A549 (cell line): ENCODE data around the gene FAM120A. TPM values are rescaled to one million over a fixed set of nuclear protein-coding genes. Genes with fewer than 3 reads are reported as not detected.

Experiments
- ATAC-seq, 2 experiments: fragments of 200-7000 bp in 1 of 2; fragments of >200 bp in 1 of 2; cut with Nextera tagmentation in 1 of 2; cut with Tn5 transposase in 1 of 2; 3 replicates each; pipeline versions ENCODE4 v1.8.0 to v1.9.1; 2018 to 2020; ENCODE audit warnings: mild to moderate bottlenecking in 1 of 2, moderate library complexity in 1 of 2
- CTCF ChIA-PET: fragments of 300-600 bp; sonication (Branson Sonifier 250); formaldehyde crosslinking; extraction: SDS; loops from one replicate; lab custom pipeline; 2021; ENCODE audit warnings: antibody characterized with exemption, inconsistent platforms; lab: Yijun Ruan, JAX
- POLR2A ChIA-PET: fragments of 350-600 bp; formaldehyde crosslinking; extraction: SDS; loops from one replicate; lab custom pipeline; 2021; ENCODE audit warnings: antibody characterized with exemption, inconsistent platforms; lab: Yijun Ruan, JAX
- DNase-seq, 2 experiments: peaks; one replicate each; pipeline versions ENCODE4 v3.0.0 to v3.0.0-alpha.2; 2011 to 2016; ENCODE audit warnings: low read depth in 1 of 2, low spot score in 1 of 2
- FAIRE-seq: peaks from 2 replicates; lab custom pipeline; 2011; peaks lifted over from hg19 to GRCh38; lab: Jason Lieb, UNC
- H3K27ac ChIP-seq, 2 experiments: fragments of >200 bp; sonication (Bioruptor Twin); formaldehyde crosslinking; 3 replicates each; pipeline ENCODE4 v1.5.1; 2016 to 2017
- H3K4me1 ChIP-seq: fragments of >200 bp; sonication (Bioruptor Twin); formaldehyde crosslinking; 3 replicates; pipeline ENCODE4 v1.6.1; 2016
- H3K4me2 ChIP-seq: fragments of >200 bp; sonication (Bioruptor Twin); formaldehyde crosslinking; 3 replicates; pipeline ENCODE4 v1.6.1; 2016
- H3K4me3 ChIP-seq: fragments of >200 bp; sonication (Bioruptor Twin); formaldehyde crosslinking; 3 replicates; pipeline ENCODE4 v1.5.1; 2016
- H3K9me3 ChIP-seq: fragments of >200 bp; sonication (Bioruptor Twin); formaldehyde crosslinking; 3 replicates; pipeline ENCODE4 v1.6.1; 2016
- FOSL2 ChIP-seq, 2 experiments: fragments of 450-650 bp in 1 of 2; fragments of >200 bp in 1 of 2; sonication (Bioruptor Twin) in 1 of 2; formaldehyde crosslinking; IDR thresholded peaks; 2 replicates each; pipeline versions ENCODE4 v1.5.0 to v1.6.1; 2016 to 2020; ENCODE audit warnings: mild to moderate bottlenecking in 1 of 2, moderate library complexity in 1 of 2
- GATA3 ChIP-seq: IDR thresholded peaks from 2 replicates; pipeline ENCODE4 v1.6.1; 2012; ENCODE audit warnings: borderline replicate concordance
- JUN ChIP-seq, 2 experiments: fragments of >200 bp; sonication (Bioruptor Twin); formaldehyde crosslinking; IDR thresholded peaks; 2 replicates in 1 of 2; 3 replicates in 1 of 2; pipeline ENCODE4 v1.6.1; 2016 to 2017
- MAFK ChIP-seq: fragments of 450-650 bp; IDR thresholded peaks from 2 replicates; pipeline ENCODE4 v1.6.1; 2014; ENCODE audit not compliant: partially characterized antibody
- MAZ ChIP-seq: fragments of 150-350 bp; IDR thresholded peaks from 2 replicates; pipeline ENCODE4 v1.6.1; 2014; ENCODE audit warnings: antibody characterized with exemption, low read depth, low read length, borderline replicate concordance
- PHF8 ChIP-seq: fragments of 200-600 bp; sonication (generic); IDR thresholded peaks from 2 replicates; pipeline ENCODE4 v1.6.1; 2016; ENCODE audit warnings: low read depth, mild to moderate bottlenecking, antibody characterized with exemption, moderate library complexity, borderline replicate concordance
- POLR2A ChIP-seq: IDR thresholded peaks from 2 replicates; pipeline ENCODE4 v1.6.1; 2012; ENCODE audit warnings: mild to moderate bottlenecking, low read length
- POLR2AphosphoS2 ChIP-seq: conservative IDR thresholded peaks from 2 replicates; pipeline ENCODE4 v1.6.1; 2012; ENCODE audit warnings: low read length, improper control_type of control experiment, inconsistent platforms
- RAD21 ChIP-seq, 2 experiments: fragments of >200 bp in 1 of 2; sonication (Bioruptor Twin) in 1 of 2; formaldehyde crosslinking in 1 of 2; IDR thresholded peaks in 1 of 2; conservative IDR thresholded peaks in 1 of 2; 2 replicates in 1 of 2; 3 replicates in 1 of 2; pipeline ENCODE4 v1.6.1; 2012 to 2018; ENCODE audit warnings: inconsistent platforms in 1 of 2
- RFX5 ChIP-seq: fragments of 450-650 bp; IDR thresholded peaks from 2 replicates; pipeline ENCODE4 v1.7.1; 2014; ENCODE audit warnings: antibody characterized with exemption, mild to moderate bottlenecking, moderate library complexity
- SMC3 ChIP-seq: fragments of >200 bp; sonication (Bioruptor Twin); formaldehyde crosslinking; IDR thresholded peaks from 3 replicates; pipeline ENCODE4 v1.6.1; 2018; ENCODE audit warnings: inconsistent platforms
- SREBF2 ChIP-seq: fragments of 450-650 bp; IDR thresholded peaks from 2 replicates; pipeline ENCODE4 v1.6.1; 2014; ENCODE audit warnings: mild to moderate bottlenecking, moderate library complexity
- TFCP2L1 ChIP-seq: fragments of 250-450 bp; sonication (Bioruptor Pico); IDR thresholded peaks from 2 replicates; pipeline ENCODE4 v1.5.0; 2021; ENCODE audit warnings: mild to moderate bottlenecking
- ZC3H11A ChIP-seq: fragments of 450-650 bp; IDR thresholded peaks from 2 replicates; pipeline ENCODE4 v1.6.1; 2014; ENCODE audit warnings: antibody characterized with exemption, mild to moderate bottlenecking
- ZFP36 ChIP-seq: fragments of 450-650 bp; IDR thresholded peaks from 2 replicates; pipeline ENCODE4 v1.6.1; 2014; ENCODE audit warnings: borderline replicate concordance; ENCODE audit not compliant: partially characterized antibody
- ZNF302 ChIP-seq: fragments of 250-450 bp; sonication (Bioruptor Pico); IDR thresholded peaks from 2 replicates; pipeline ENCODE4 v1.9.0; 2021; ENCODE audit warnings: inconsistent platforms, mild to moderate bottlenecking, moderate library complexity
- WGBS: methylation state at CpG from one replicate; pipeline ENCODE4 v1.1.6; 2017; ENCODE audit errors: missing lambda C conversion rate; 5-methylcytosine and 5-hydroxymethylcytosine counted together
- polyA plus RNA-seq, 4 experiments: library from polyadenylated mRNA; depleted of rRNA in 3 of 4; stranded (reverse); fragments of >200 nt; fragmentation: RNase III in 1 of 4; extraction: RNeasy Plus Mini Kit Qiagen cat#74134 plus additional on column Dnase treatment in 1 of 4; gene quantifications; 2 replicates in 3 of 4; 3 replicates in 1 of 4; pipeline ENCODE4 v1.2.3, GENCODE V29; 2011 to 2017
- TF ChIP-seq, protein P1 (sequence below): IDR thresholded peaks from 2 replicates; pipeline ENCODE4 v1.6.1; 2012
- TF ChIP-seq, protein P2 (sequence below): IDR thresholded peaks from 2 replicates; pipeline ENCODE4 v1.6.1; 2012; ENCODE audit warnings: low read depth, borderline replicate concordance
- TF ChIP-seq, protein P3 (sequence below): fragments of 200-600 bp; sonication (generic); IDR thresholded peaks from 2 replicates; pipeline ENCODE4 v1.6.1; 2016; ENCODE audit warnings: antibody characterized with exemption, mild to moderate bottlenecking, moderate library complexity
- TF ChIP-seq, protein P4 (sequence below): fragments of >200 bp; sonication (Bioruptor Twin); formaldehyde crosslinking; IDR thresholded peaks from 3 replicates; pipeline ENCODE4 v1.5.1; 2016
- TF ChIP-seq, protein P5 (sequence below): fragments of >200 bp; sonication (Bioruptor Twin); formaldehyde crosslinking; IDR thresholded peaks from 3 replicates; pipeline ENCODE4 v1.6.1; 2016

Gene FAM120A
- polyA plus RNA-seq, 2 of the 4 experiments (the other 2 are of a cell fraction): 86.3 to 111 TPM

DNA sequence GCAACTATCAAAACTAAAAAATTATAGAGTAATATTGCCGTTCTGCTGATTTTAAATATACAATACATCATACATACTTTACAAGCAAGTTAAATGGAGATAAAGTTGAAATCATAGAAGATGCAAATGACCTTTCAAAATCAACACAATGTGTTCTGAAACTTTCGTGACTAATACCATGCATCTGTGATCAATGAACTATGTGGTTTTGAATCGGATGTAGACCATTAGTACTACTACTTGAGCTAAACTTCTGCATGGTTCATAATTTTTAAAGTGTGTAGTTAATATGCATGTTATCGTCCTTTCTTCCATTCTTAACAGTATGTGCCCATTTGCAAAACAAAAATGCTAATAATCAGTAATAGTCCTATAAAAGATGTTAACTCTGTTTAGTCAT is 113.6 kb downstream of the FAM120A start (continued):
- TF ChIP-seq, protein P1, sequence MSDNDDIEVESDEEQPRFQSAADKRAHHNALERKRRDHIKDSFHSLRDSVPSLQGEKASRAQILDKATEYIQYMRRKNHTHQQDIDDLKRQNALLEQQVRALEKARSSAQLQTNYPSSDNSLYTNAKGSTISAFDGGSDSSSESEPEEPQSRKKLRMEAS: no peak
- TF ChIP-seq SREBF2 (no peak), ZFP36 (no peak)

DNA sequence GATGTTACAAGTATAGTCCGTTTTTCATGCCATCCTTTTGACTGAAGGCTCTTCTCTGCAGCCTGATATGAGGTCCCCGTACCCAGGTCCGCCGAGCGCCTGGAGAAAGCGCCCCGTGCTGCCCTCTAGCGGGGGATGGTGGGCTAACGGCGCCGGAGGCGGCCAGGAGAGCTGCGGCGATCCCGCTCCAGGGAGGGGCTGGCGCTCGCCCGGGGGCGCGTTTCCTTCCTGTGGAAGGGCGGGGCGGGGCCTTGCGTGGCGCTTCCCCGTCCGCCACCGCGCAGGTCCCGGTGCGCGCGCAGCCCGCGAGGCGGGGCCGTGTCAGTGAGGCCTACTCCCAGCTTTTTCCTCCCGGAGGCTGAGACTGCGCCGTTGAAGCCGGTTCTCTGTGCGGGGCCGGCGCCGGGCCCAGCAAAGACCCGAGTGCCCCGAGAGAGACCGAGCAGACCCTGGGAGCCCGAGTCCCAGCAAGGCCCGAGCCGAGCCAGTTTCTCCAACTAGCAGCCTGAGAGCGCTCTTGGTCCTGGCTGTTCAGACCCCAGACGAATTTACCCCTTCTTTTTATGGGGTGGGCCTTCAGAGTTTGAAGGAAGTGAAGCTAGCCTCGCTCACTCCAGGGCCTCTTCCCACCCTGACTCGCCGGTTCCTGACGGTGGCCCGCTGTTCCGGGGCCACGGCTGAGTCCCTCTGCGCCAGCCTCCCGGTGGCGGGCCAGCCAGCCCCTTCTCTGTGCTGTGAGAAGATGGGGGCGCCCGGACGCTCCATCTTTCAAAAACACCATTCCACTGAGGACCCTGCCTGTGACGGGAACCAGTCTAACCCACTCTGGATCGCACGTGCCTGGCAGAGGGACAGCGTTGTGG is 115.2 kb downstream of the FAM120A start:
- ATAC-seq: peak; percentile 93 to 98
- Histone ChIP-seq H3K4me3 (peak overlapping the region; percentile 57), H3K4me1 (peaks cover 12% of the 10 kb centered on the region), H3K27ac (peak overlapping the region; percentile 92 to 94), H3K9me3 (peaks cover 10% of the 10 kb centered on the region; the same call in 2 of the 3 replicates)
- FAIRE-seq: no peak
- POLR2A ChIA-PET: interaction anchor here (0.6 to 1.4 kb wide), 11 partner anchors 9 to 599 kb away, joined by 3 to 16 read pairs (median 3); partner anchors contain the start of genes FAM120AOS, NINJ1 and PHF2
- TF ChIP-seq GATA3: peak; percentile 19; the same call in 1 of the 2 replicates
- TF ChIP-seq FOSL2 (IDR thresholded peaks at IDR 0.05): no peak
- TF ChIP-seq FOSL2 (CRISPR knock-in tag; IDR thresholded peaks at IDR 0.05): no peak
- TF ChIP-seq MAZ: peak; percentile 74; the same call in 1 of the 2 replicates
- TF ChIP-seq MAFK: no peak
- TF ChIP-seq JUN (IDR thresholded peaks at IDR 0.05): peak; percentile 70 to 92
- peak; percentile 80 for TF ChIP-seq POLR2A
- peak; percentile 58; the same call in 1 of the 2 replicates for TF ChIP-seq TFCP2L1 (CRISPR knock-in tag)
- TF ChIP-seq, protein P1: peak; percentile 66
- no peak for TF ChIP-seq RFX5
- TF ChIP-seq, protein P2, sequence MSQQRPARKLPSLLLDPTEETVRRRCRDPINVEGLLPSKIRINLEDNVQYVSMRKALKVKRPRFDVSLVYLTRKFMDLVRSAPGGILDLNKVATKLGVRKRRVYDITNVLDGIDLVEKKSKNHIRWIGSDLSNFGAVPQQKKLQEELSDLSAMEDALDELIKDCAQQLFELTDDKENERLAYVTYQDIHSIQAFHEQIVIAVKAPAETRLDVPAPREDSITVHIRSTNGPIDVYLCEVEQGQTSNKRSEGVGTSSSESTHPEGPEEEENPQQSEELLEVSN: peak; percentile 28; the same call in 1 of the 2 replicates
- TF ChIP-seq, protein P3, sequence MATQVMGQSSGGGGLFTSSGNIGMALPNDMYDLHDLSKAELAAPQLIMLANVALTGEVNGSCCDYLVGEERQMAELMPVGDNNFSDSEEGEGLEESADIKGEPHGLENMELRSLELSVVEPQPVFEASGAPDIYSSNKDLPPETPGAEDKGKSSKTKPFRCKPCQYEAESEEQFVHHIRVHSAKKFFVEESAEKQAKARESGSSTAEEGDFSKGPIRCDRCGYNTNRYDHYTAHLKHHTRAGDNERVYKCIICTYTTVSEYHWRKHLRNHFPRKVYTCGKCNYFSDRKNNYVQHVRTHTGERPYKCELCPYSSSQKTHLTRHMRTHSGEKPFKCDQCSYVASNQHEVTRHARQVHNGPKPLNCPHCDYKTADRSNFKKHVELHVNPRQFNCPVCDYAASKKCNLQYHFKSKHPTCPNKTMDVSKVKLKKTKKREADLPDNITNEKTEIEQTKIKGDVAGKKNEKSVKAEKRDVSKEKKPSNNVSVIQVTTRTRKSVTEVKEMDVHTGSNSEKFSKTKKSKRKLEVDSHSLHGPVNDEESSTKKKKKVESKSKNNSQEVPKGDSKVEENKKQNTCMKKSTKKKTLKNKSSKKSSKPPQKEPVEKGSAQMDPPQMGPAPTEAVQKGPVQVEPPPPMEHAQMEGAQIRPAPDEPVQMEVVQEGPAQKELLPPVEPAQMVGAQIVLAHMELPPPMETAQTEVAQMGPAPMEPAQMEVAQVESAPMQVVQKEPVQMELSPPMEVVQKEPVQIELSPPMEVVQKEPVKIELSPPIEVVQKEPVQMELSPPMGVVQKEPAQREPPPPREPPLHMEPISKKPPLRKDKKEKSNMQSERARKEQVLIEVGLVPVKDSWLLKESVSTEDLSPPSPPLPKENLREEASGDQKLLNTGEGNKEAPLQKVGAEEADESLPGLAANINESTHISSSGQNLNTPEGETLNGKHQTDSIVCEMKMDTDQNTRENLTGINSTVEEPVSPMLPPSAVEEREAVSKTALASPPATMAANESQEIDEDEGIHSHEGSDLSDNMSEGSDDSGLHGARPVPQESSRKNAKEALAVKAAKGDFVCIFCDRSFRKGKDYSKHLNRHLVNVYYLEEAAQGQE: no peak
- peak; percentile 81 for TF ChIP-seq SMC3
- TF ChIP-seq RAD21 (conservative IDR thresholded peaks at IDR 0.05 in 1 of 2, IDR thresholded peaks at IDR 0.05 in 1 of 2): peak; percentile 64 to 78
- TF ChIP-seq POLR2AphosphoS2: peak; percentile 70; the same call in 1 of the 2 replicates
- peak; percentile 36; the same call in 1 of the 2 replicates for TF ChIP-seq PHF8
- TF ChIP-seq, protein P4, sequence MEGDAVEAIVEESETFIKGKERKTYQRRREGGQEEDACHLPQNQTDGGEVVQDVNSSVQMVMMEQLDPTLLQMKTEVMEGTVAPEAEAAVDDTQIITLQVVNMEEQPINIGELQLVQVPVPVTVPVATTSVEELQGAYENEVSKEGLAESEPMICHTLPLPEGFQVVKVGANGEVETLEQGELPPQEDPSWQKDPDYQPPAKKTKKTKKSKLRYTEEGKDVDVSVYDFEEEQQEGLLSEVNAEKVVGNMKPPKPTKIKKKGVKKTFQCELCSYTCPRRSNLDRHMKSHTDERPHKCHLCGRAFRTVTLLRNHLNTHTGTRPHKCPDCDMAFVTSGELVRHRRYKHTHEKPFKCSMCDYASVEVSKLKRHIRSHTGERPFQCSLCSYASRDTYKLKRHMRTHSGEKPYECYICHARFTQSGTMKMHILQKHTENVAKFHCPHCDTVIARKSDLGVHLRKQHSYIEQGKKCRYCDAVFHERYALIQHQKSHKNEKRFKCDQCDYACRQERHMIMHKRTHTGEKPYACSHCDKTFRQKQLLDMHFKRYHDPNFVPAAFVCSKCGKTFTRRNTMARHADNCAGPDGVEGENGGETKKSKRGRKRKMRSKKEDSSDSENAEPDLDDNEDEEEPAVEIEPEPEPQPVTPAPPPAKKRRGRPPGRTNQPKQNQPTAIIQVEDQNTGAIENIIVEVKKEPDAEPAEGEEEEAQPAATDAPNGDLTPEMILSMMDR: peak; percentile 89
- no peak for TF ChIP-seq ZC3H11A
- no peak for TF ChIP-seq ZNF302 (CRISPR knock-in tag)
- TF ChIP-seq, protein P5, sequence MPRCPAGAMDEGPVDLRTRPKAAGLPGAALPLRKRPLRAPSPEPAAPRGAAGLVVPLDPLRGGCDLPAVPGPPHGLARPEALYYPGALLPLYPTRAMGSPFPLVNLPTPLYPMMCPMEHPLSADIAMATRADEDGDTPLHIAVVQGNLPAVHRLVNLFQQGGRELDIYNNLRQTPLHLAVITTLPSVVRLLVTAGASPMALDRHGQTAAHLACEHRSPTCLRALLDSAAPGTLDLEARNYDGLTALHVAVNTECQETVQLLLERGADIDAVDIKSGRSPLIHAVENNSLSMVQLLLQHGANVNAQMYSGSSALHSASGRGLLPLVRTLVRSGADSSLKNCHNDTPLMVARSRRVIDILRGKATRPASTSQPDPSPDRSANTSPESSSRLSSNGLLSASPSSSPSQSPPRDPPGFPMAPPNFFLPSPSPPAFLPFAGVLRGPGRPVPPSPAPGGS: peak; percentile 92
- TF ChIP-seq, all 56 proteins: peak for 13
- peak; percentile 91 to 95 for DNase-seq
- CTCF ChIA-PET: interaction anchor here (0.5 to 2.6 kb wide), 61 partner anchors 8 to 1043 kb away, joined by 3 to 26 read pairs (median 4); partner anchors contain the start of genes FAM120A, FAM120AOS and PHF2
- H3K4me2 ChIP-seq: peak overlapping the region; percentile 99
- WGBS: 15% methylated on average over 16 of the region's 69 CpGs
